SK-N-SH treated with all-trans-retinoic acid at 6 μM for 48 hours (cell line): ENCODE data around the gene PEAR1.

ENCODE experiments used
- ATAC-seq: fragments of 200-7000 bp; cut with Tn5 transposase; 3 replicates; pipeline ENCODE4 v1.9.1; 2020; ENCODE audit warnings: mild to moderate bottlenecking, moderate library complexity
- ARNTL ChIP-seq: fragments of 450-650 bp; formaldehyde crosslinking; IDR thresholded peaks from 2 replicates; pipeline ENCODE4 v1.5.0; 2020; ENCODE audit warnings: low read depth, mild to moderate bottlenecking, moderate library complexity, borderline replicate concordance
- BACH2 ChIP-seq: fragments of 250-450 bp; sonication (Bioruptor Pico); IDR thresholded peaks from 2 replicates; pipeline ENCODE4 v1.9.0; 2021; ENCODE audit warnings: mild to moderate bottlenecking, borderline replicate concordance
- CREB5 ChIP-seq: fragments of 250-450 bp; sonication (Bioruptor Pico); IDR thresholded peaks from 2 replicates; pipeline ENCODE4 v1.5.1; 2020; ENCODE audit warnings: low read depth, mild to moderate bottlenecking, moderate library complexity
- ESRRG ChIP-seq: fragments of 250-450 bp; sonication (Bioruptor Pico); IDR thresholded peaks from 2 replicates; pipeline ENCODE4 v1.6.1; 2021; ENCODE audit warnings: mild to moderate bottlenecking
- GLIS3 ChIP-seq: fragments of 250-450 bp; sonication (Bioruptor Pico); IDR thresholded peaks from 2 replicates; pipeline ENCODE4 v1.5.0; 2020; ENCODE audit warnings: mild to moderate bottlenecking, moderate library complexity
- ISL1 ChIP-seq: fragments of 250-450 bp; sonication (Bioruptor Pico); IDR thresholded peaks from 2 replicates; pipeline ENCODE4 v2.1.2; 2022; ENCODE audit warnings: mild to moderate bottlenecking, moderate library complexity
- OSR1 ChIP-seq: fragments of 250-450 bp; sonication (Bioruptor Pico); IDR thresholded peaks from 2 replicates; pipeline ENCODE4 v1.8.0; 2022; ENCODE audit warnings: moderate library complexity, mild to moderate bottlenecking, inconsistent platforms
- PATZ1 ChIP-seq: fragments of 250-450 bp; sonication (Bioruptor Pico); IDR thresholded peaks from 2 replicates; pipeline ENCODE4 v1.8.0; 2020; ENCODE audit warnings: mild to moderate bottlenecking, moderate library complexity, borderline replicate concordance
- PPARA ChIP-seq: fragments of 250-450 bp; sonication (Bioruptor Pico); IDR thresholded peaks from 2 replicates; pipeline ENCODE4 v1.5.0; 2020; ENCODE audit warnings: mild to moderate bottlenecking, borderline replicate concordance
- RARB ChIP-seq: fragments of 250-450 bp; sonication (Bioruptor Pico); IDR thresholded peaks from 2 replicates; pipeline ENCODE4 v1.8.0; 2021; ENCODE audit warnings: mild to moderate bottlenecking, moderate library complexity
- SNAI2 ChIP-seq: fragments of 250-450 bp; sonication (Bioruptor Pico); IDR thresholded peaks from 2 replicates; pipeline ENCODE4 v1.5.0; 2020; ENCODE audit warnings: mild to moderate bottlenecking, moderate library complexity
- TOX ChIP-seq: fragments of 250-450 bp; sonication (Bioruptor Pico); IDR thresholded peaks from 2 replicates; pipeline ENCODE4 v1.8.0; 2021; ENCODE audit warnings: mild to moderate bottlenecking, moderate library complexity, borderline replicate concordance
- TSHZ2 ChIP-seq: fragments of 250-450 bp; sonication (Bioruptor Pico); IDR thresholded peaks from 2 replicates; pipeline ENCODE4 v1.5.0; 2020; ENCODE audit warnings: mild to moderate bottlenecking, moderate library complexity
- ZC3H10 ChIP-seq: fragments of 250-450 bp; sonication (Bioruptor Pico); IDR thresholded peaks from 2 replicates; pipeline ENCODE4 v1.5.1; 2021; ENCODE audit warnings: mild to moderate bottlenecking, moderate library complexity
- ZFP3 ChIP-seq: fragments of 250-450 bp; sonication (Bioruptor Pico); IDR thresholded peaks from 2 replicates; pipeline ENCODE4 v1.5.0; 2020; ENCODE audit warnings: mild to moderate bottlenecking, moderate library complexity
- ZFP30 ChIP-seq: fragments of 450-650 bp; formaldehyde crosslinking; IDR thresholded peaks from 2 replicates; pipeline ENCODE4 v1.5.0; 2022; ENCODE audit warnings: mild to moderate bottlenecking, moderate library complexity
- ZNF565 ChIP-seq: fragments of 450-650 bp; formaldehyde crosslinking; conservative IDR thresholded peaks from 2 replicates; pipeline ENCODE4 v1.5.0; 2020; ENCODE audit warnings: low read depth, mild to moderate bottlenecking, moderate library complexity
- ZNF70 ChIP-seq: fragments of 450-650 bp; formaldehyde crosslinking; IDR thresholded peaks from 2 replicates; pipeline ENCODE4 v1.5.0; 2020; ENCODE audit warnings: mild to moderate bottlenecking, moderate library complexity
- ZNF8 ChIP-seq: fragments of 450-650 bp; formaldehyde crosslinking; IDR thresholded peaks from 2 replicates; pipeline ENCODE4 v1.5.0; 2020; ENCODE audit warnings: mild to moderate bottlenecking, moderate library complexity

PEAR1 gene

GRCh38 chr1:156862997-156863599, 30.4 kb upstream of the PEAR1 start:
- ATAC-seq, result no peak
- no peak for TF ChIP-seq ZC3H10 (CRISPR knock-in tag)
- no peak for TF ChIP-seq PATZ1 (CRISPR knock-in tag)
- TF ChIP-seq ARNTL (CRISPR knock-in tag), result no peak
- TF ChIP-seq ZNF8 (CRISPR knock-in tag), result no peak
- no peak for TF ChIP-seq SNAI2 (CRISPR knock-in tag)

GRCh38 chr1:156863631-156864030, 29.9 kb upstream of the PEAR1 start:
- no peak for ATAC-seq
- TF ChIP-seq PATZ1 (CRISPR knock-in tag) (no peak), CREB5 (CRISPR knock-in tag) (no peak), ZFP30 (CRISPR knock-in tag) (no peak), TSHZ2 (CRISPR knock-in tag) (no peak), OSR1 (CRISPR knock-in tag) (no peak), BACH2 (CRISPR knock-in tag) (no peak), PPARA (CRISPR knock-in tag) (no peak), ESRRG (no peak), TOX (no peak), GLIS3 (CRISPR knock-in tag) (no peak), RARB (CRISPR knock-in tag) (no peak), ZNF565 (CRISPR knock-in tag) (no peak), ZNF70 (CRISPR knock-in tag) (no peak), ZFP3 (CRISPR knock-in tag) (no peak), ISL1 (no peak)

GRCh38 chr1:156864796-156865195, 28.7 kb upstream of the PEAR1 start:
- no peak for ATAC-seq
- no peak for TF ChIP-seq OSR1 (CRISPR knock-in tag)
- TF ChIP-seq ISL1, result no peak
- no peak for TF ChIP-seq TOX
- TF ChIP-seq PPARA (CRISPR knock-in tag), result no peak
- no peak for TF ChIP-seq SNAI2 (CRISPR knock-in tag)
- TF ChIP-seq BACH2 (CRISPR knock-in tag), result no peak

GRCh38 chr1:156865258-156865657, 28.3 kb upstream of the PEAR1 start:
- TF ChIP-seq GLIS3 (CRISPR knock-in tag) (no peak), PATZ1 (CRISPR knock-in tag) (no peak)
- no peak for ATAC-seq
